Measurements from ENCODE around the gene ACMSD.
A peak's percentile ranks its signal among the peaks of the same experiment; 100 is the strongest.
"Not testable (repeated sequence)": the region's sequence is repeated elsewhere in the genome, so short reads cannot be mapped to it uniquely, and the experiment has no call there.

The ACMSD gene

GRCh38 chr2:134838143-134838620, at the start of gene ACMSD:
Gene ACMSD, plus strand, starts transcription at chr2:134838616. Its CDS starts 67 bp downstream, at chr2:134838683.
- in situ Hi-C loops (cut with MboI; ENCODE audit: low pct_unique_long_range_greater_than_20kb, low sequenced_read_pairs): no loop called here

GRCh38 chr2:134790487-134790886, 47.9 kb upstream of the ACMSD start:
- DNase-seq: no peak
- in situ Hi-C loops (cut with MboI; ENCODE audit: low pct_unique_long_range_greater_than_20kb, low sequenced_read_pairs): no loop called here

More at GRCh38 chr2:134838143-134838620, at the start of gene ACMSD:
- DNase-seq: no peak

- in situ Hi-C loops (cut with MboI; ENCODE audit: low pct_unique_long_range_greater_than_20kb, low sequenced_read_pairs): no loop called here
- no peak for DNase-seq
Observed at GRCh38 chr2:134791616-134792015, 46.8 kb upstream of the ACMSD start.

GRCh38 chr2:134792186-134792585, 46.2 kb upstream of the ACMSD start:
- in situ Hi-C loops (cut with MboI; ENCODE audit: low pct_unique_long_range_greater_than_20kb, low sequenced_read_pairs): no loop called here
- DNase-seq: no peak

GRCh38 chr2:134795765-134796164, 42.7 kb upstream of the ACMSD start:
- DNase-seq: no peak
- in situ Hi-C loops (cut with MboI; ENCODE audit: low pct_unique_long_range_greater_than_20kb, low sequenced_read_pairs): no loop called here

GRCh38 chr2:134796373-134796772, 42.0 kb upstream of the ACMSD start:
- in situ Hi-C loops (cut with MboI; ENCODE audit: low pct_unique_long_range_greater_than_20kb, low sequenced_read_pairs): no loop called here
- DNase-seq: no peak

GRCh38 chr2:134799936-134800335, 38.5 kb upstream of the ACMSD start:
- in situ Hi-C loops (cut with MboI; ENCODE audit: low pct_unique_long_range_greater_than_20kb, low sequenced_read_pairs): no loop called here
- DNase-seq: no peak

GRCh38 chr2:134800341-134800740, 38.1 kb upstream of the ACMSD start:
- DNase-seq: no peak

GRCh38 chr2:134803609-134804405, 34.6 kb upstream of the ACMSD start:
- DNase-seq: peak; percentile 23
- in situ Hi-C loops (cut with MboI; ENCODE audit: low pct_unique_long_range_greater_than_20kb, low sequenced_read_pairs): not testable (repeated sequence)

More at GRCh38 chr2:134800341-134800740, 38.1 kb upstream of the ACMSD start:
- in situ Hi-C loops (cut with MboI; ENCODE audit: low pct_unique_long_range_greater_than_20kb, low sequenced_read_pairs): no loop called here

GRCh38 chr2:134815741-134816140, 22.7 kb upstream of the ACMSD start:
- in situ Hi-C loops (cut with MboI; ENCODE audit: low pct_unique_long_range_greater_than_20kb, low sequenced_read_pairs): no loop called here
- no peak for DNase-seq

GRCh38 chr2:134818321-134818720, 20.1 kb upstream of the ACMSD start:
- DNase-seq: no peak
- in situ Hi-C loops (cut with MboI; ENCODE audit: low pct_unique_long_range_greater_than_20kb, low sequenced_read_pairs): no loop called here

- DNase-seq: no peak
- in situ Hi-C loops (cut with MboI; ENCODE audit: low pct_unique_long_range_greater_than_20kb, low sequenced_read_pairs): no loop called here
Observed at GRCh38 chr2:134819334-134819733, 19.1 kb upstream of the ACMSD start.

- DNase-seq: no peak
- in situ Hi-C loops (cut with MboI; ENCODE audit: low pct_unique_long_range_greater_than_20kb, low sequenced_read_pairs): no loop called here
Observed at GRCh38 chr2:134823431-134823830, 15.0 kb upstream of the ACMSD start.

- no peak for DNase-seq
- in situ Hi-C loops (cut with MboI; ENCODE audit: low pct_unique_long_range_greater_than_20kb, low sequenced_read_pairs): no loop called here
Observed at GRCh38 chr2:134823832-134824231, 14.6 kb upstream of the ACMSD start.

GRCh38 chr2:134825716-134826115, 12.7 kb upstream of the ACMSD start:
- DNase-seq; in situ Hi-C loops (cut with MboI; ENCODE audit: low pct_unique_long_range_greater_than_20kb, low sequenced_read_pairs): not testable (repeated sequence)

- in situ Hi-C loops (cut with MboI; ENCODE audit: low pct_unique_long_range_greater_than_20kb, low sequenced_read_pairs): no loop called here
Observed at GRCh38 chr2:134835471-134835870, 2.9 kb upstream of the ACMSD start.

GRCh38 chr2:134836986-134837385, 1.4 kb upstream of the ACMSD start:
- in situ Hi-C loops (cut with MboI; ENCODE audit: low pct_unique_long_range_greater_than_20kb, low sequenced_read_pairs): no loop called here
- no peak for DNase-seq

More at GRCh38 chr2:134835471-134835870, 2.9 kb upstream of the ACMSD start:
- DNase-seq: no peak

- in situ Hi-C loops (cut with MboI; ENCODE audit: low pct_unique_long_range_greater_than_20kb, low sequenced_read_pairs): no loop called here
- DNase-seq: no peak
Observed at GRCh38 chr2:134839649-134840048, 1.2 kb downstream of the ACMSD start.

- in situ Hi-C loops (cut with MboI; ENCODE audit: low pct_unique_long_range_greater_than_20kb, low sequenced_read_pairs): no loop called here
- DNase-seq: no peak
Observed at GRCh38 chr2:134842930-134843490, 4.6 kb downstream of the ACMSD start.

- in situ Hi-C loops (cut with MboI; ENCODE audit: low pct_unique_long_range_greater_than_20kb, low sequenced_read_pairs): no loop called here
- DNase-seq: no peak
Observed at GRCh38 chr2:134843968-134844367, 5.6 kb downstream of the ACMSD start.
